NCI-H2107 (cell line): ENCODE results near the gene PC.
"Not testable (repeated sequence)": the region's sequence is repeated elsewhere in the genome, so short reads cannot be mapped to it uniquely, and the experiment has no call there.

ENCODE experiments used
- DNase-seq: peaks from one replicate; lab custom pipeline; 2025; lab: John Stamatoyannopoulos, UW

Gene PC

DNA sequence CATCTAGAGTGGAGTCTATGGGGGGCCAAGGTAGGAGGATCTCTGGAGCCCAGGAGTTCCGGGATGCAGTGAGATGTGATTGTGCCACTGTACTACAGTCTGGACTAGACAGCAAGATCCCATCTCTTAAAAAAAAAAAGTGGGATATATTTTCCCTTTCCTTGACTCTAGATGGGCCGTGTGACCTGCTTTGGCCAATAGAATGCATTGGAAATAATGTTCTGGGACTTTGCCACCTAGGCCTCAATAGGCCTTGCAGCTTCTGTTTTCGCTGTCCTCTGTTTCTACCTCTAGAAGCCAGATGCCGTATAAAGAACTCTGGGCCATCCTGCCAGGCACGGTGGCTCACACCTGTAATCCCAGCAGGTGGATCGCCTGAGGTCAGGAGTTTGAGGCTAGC, 20.5 kb upstream of the PC start:
- no peak for DNase-seq

GRCh38 chr11:66978229-66978628, 20.0 kb upstream of the PC start:
- no peak for DNase-seq

- no peak for DNase-seq
Measured at GRCh38 chr11:66976925-66977324, 18.7 kb upstream of the PC start.

DNA sequence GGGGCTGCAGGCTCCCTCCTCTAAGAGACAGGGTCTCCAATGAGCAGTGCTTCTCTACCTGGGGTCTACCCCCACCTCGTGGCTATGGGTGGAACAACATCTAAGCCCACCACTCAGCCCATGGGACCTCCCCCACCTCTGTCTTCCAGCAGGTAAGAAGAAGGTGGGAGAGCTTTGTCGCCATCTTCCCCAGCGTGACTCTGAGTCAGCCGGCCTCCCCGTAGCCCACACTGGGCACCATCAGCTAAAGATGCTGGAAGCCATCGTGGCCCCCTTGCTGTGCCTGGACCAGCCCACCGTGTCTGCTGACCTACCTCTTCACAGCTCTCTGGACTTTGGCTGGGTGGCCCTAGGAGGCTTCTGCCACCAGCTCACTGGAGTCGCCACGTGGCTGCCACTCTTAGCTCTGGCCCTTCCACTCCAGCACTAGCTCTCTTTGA, 17.9 kb upstream of the PC start:
- no peak for DNase-seq

GRCh38 chr11:66975405-66976027, 17.3 kb upstream of the PC start:
- no peak for DNase-seq

DNA sequence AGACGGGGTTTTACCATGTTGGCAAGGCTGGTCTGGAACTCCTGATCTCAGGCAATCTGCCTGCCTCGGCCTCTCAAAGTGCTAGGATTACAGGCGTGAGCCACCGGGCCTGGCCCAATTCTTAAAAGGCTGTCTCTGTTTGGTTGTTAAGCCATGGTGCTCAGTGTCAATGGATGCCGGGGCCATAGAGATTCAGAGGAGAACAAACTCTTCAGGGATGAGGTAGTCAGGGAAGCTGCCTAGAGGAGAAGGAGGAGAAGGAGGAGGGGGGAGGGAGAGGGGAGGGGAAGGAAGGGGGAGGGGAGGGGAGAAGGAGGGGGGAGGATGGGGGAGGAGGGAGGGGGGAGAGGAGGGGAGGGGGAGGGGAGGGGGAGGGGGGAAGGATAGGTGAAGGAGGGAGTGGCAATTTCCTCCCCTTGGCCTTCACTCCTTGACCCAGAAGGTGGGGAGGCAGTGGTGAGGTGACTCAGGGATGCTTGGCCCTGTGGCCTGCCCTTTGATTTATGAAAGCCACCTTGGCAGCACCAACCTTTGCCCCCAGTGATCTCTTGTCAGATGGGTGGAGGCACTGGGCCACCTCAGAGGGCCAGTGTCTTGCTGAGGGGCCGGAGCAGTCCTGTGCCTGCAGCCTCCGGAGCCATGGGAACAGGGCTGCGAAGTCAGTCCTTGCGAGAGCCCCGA, 16.7 kb upstream of the PC start, which contains the start of gene C11orf86:
C11orf86 (plus strand) TSS at position 581 of the 681 bp plus-strand sequence; CDS start at position 640, 59 bp downstream.
- no peak for DNase-seq

DNA sequence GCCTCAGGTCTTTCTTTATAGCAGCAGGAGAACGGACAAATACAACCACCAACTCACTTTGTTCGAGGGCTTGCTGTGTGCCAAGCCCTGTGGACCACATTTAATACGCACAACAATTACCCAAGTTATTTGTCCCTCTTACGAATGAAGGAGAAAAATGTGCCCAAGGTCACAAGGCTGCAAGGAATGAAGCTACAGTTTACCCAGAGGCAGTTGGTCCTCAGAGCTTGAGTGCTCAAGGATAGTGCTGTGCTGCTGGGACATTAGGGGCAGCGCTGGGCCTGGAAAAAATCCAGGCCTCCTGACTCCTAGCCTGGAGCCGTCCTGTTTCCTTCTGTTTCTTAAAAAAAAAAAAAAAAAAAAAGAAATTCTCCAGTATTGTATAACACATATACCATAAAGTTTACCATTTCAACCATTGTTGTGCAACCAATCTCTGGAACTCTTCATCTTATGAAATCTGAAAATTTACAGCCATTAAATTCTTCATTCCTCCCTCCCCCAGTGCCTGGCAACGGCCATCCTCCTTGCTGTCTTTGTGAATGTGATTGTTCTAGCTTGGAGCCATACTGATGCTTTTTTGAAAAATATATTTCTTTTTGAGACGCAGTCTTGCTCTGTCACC, 15.9 kb upstream of the PC start:
- no peak for DNase-seq

DNA sequence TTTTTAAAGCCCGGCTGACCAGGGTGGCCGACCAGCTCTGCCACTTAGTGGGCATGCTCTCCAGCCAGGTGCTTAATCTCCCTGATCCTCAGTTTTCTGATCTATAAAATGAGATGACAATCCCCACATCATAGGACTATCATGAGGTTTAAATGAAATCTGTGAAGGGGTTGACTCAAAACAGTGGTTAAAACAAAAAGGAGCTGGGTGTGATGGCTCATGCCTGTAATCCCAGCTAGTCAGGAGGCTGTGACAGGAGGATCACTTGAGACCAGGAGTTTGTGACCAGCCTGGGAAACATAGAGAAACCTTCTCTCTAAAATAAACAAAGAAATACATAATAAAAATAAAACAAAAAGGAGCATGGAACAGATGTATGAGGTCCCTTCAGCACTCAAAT, 13.3 kb upstream of the PC start:
- no peak for DNase-seq

DNA sequence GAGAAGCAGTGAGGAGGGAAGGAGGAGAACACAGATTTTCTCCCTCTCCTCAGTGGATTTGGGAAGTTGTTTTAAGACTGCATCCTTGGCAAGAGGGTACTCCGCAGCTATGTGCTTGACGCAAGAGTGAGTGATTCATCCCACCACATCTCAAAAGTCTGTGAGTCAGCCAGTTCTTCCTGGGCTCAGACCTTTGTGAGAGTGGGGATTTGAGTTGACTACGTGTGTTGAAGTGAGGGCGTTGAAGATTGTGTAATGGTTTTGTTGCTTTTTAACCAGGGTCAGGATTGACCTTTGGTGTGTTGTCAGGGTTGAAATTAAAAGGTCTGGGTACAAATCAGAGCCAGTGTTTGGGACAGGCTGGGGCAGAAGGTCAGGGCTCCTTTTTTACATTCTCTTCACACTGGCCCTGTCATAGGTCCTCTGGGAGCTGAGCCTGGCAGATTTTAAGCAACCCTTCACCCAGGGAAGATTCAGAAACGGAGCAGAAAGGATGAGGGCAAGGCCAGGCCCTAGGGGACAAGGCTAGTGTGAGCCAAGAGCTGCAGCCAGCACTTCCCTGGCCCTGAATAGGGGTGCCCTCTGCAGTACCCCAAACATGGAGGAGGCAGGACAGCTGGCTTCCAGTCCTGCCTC, 12.7 kb upstream of the PC start:
- DNase-seq = no peak

DNA sequence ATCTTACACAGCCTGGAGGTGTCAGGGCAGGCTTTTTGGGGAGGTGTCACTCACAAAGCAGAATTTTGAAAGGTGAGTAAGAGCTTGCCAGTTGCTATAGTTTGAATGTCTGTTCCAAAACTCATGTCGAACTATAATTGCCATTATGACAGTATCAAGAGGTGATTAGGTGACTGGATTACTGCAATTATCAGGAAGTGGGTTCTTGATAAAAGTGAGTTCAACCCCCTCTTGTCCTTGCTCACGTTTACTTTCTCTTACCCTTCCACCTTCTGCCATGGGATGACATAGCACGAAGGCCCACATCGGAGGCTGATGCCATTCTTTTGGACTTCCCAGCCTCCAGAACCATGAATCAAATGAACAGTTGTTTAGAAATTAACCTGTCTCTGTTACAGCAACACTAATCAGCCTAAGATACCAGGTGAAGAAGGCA, 12.2 kb upstream of the PC start:
- no peak for DNase-seq

DNA sequence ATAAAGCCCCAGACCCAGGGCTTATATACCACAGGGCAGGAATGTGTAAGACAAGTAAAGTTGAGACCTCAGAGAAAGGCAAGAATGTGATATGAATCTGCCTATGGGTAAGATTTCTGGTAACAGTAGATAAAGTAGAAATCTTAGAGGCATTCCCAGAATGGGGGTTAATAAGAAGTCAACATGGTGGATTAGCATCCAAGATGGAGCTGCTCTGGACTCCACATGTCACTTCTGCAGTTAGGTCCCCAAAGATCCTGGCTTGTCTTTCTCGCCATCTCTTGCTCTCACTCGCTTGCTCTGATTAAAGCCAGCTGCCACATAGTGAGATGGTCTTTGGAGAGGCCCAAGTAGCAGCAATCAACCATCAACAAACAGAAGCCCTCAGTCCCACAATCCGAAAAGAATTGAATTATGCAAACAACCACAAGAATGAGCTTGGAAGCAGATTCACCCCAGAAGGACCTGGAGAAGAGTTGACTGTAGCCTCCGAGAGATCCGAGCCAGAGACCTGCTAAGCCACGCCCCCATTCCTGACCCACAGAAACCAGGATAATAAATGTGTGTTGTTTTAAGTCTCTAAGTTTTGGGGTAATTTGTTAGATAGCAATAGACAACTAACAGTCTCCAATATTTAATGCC, 11.5 kb upstream of the PC start:
- DNase-seq = no peak

DNA sequence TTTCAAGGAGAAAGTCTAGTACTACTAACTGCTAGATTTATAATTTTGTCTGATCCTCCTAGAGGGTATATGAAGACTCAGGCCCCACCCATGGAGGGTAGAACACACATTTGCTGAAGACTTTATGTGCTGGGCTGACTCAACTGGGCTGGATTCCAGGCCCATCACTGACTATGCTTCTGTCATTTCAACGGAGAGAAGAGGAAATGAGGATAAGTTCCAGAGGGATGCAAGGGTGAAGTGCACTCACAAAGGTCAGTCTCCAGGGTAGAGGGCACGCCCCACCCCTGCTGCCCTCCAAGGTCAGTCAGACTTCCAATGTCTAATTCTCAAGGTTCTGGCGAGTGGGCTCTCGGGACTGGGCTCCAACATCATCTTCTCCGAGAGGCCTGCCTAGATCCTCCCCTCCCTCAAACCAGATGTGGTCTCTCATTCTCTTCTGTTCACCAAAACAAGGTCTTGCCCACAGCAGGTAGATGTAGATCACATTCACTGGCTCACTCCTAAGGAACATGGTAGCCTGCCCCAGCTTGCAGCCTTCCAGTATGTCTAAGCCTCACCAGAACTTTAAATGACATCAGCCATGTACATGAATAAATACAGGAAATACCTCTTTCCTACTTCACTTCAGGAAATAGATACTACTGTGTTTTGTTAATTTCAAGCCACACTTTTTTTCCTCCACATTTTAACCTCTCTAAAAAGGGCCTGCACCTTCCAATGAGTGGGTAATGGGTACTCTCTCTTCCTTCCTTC, 9.7 kb upstream of the PC start:
- no peak for DNase-seq

GRCh38 chr11:66966351-66966750, 8.2 kb upstream of the PC start:
- DNase-seq = no peak

DNA sequence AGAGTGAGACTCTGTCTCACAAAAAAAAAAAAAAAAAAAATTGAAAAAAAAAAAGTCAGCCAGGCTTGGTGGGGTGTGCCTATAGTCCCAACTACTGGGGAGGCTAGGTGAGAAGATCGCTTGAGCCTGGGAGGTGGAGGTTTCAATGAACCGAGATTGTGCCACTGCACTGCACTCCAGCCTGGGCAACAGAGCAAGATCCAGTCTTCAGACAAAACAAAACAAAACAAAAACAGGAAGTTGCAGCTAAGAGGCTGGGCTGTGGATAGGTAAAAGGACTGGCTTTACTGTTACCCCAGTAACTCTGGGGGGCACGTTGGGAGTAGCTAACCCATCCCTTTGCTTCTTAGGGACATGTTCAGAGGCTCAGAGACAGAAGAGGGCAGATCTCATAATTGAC, 6.3 kb upstream of the PC start:
- no peak for DNase-seq

- no peak for DNase-seq
Measured at GRCh38 chr11:66962801-66963200, 4.6 kb upstream of the PC start.

DNA sequence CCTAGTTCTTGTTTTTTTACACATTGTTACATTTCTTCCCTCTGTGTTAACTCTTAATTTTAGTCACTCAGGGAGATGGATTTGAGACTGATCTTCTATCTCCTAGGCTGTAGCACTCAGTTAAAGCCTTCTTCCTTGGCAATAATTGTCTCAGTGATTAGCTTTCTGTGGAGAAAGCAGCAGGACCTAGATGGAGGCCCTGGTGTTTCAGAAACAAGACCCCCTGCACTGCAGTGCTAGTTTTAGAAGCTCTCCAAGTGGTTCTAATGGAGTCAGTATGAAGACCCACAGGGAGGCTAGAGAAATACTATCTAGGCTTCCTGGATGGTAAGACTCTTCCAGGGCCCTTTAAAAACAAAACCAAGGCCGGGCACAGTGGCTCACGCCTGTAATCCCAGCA, 4.1 kb upstream of the PC start:
- no peak for DNase-seq

- DNase-seq = not testable (repeated sequence)
Measured at GRCh38 chr11:66961691-66962213, 3.6 kb upstream of the PC start.

- DNase-seq = no peak
Measured at GRCh38 chr11:66958956-66959274, 732 bp upstream of the PC start.

DNA sequence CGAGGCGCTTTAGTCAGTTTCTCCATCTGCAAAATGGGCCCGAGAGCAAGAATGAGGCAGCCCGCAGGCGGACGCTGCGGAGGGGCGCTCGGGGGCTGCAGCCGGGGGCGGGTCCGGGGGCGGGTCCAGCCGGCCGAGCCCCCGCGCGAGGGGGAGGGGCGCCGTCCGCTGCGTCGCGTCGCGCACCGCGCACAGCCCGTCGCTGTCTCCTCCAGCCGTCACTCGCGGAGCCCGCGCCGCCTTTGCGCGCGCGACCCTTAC, 282 bp downstream of the PC start:
- DNase-seq = no peak

GRCh38 chr11:66956689-66957290, 1.4 kb downstream of the PC start:
- no peak for DNase-seq

DNA sequence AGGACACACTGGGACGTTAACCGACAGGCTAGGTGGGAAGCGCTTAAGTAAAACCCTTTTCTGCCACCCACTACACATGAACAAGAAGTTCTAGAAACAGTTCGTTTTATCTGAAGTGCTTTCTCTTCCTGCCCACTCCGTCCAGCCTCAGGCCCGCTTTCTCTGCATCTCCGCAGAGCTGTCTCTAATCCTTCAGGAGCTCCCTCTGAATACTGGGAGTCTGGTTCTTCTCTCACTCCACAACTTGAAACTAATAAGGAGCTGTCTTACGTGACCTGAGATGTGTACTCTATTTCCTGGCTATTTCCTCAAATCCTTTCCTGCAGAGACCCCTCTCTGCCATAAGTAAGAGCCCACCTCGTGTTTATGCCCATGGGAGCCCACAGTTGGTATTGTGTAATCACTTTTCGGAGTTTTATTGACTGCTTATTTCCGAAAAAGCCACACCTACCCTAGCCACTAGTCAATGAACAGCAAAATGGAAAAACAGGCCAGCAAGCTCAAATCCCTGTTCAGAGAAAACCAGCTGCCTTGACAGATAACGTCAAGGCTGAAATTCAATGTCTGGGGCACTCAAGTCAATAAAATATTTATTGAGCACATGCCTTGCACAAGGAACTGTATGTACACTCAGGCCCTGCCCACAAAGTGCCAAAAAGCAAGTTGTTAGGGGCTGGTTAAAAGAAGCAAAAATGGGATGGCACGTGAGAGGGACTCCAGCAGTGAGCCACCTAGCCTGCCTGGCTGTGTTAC, 4.9 kb downstream of the PC start:
- DNase-seq = no peak
